Measurements from ENCODE around the gene PTPN2. TPM values are rescaled to one million over a fixed set of nuclear protein-coding genes. Genes with fewer than 3 reads are reported as not detected.

Gene PTPN2
- total RNA-seq, 1 donor from 2014 or later: 26.7 TPM

DNA sequence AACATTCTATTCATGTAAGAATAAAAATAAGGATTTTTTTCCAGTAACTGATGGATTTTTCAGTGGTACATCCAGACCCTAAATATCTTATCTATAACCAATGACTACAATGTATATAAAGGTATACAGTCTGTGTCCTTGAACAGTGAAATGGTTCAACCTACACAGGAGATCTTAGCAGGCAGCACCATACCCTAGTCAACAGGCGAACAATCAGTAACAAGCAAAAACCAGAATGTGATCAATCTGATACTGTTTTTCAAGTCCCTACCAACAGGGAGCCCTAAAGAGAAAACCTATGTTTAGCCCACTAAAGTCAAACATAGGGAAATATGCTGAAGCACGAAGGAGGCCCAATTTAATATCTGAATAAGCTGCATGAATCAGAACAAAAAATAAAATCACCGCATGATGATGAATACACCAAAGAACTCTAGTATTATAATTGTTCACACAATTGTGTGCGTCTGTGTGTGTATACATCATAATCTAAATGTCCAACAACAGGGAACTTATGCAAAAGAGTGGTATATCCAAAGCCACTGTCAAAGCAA is 26.0 kb downstream of the PTPN2 start:
- DNase-seq: no peak

DNA sequence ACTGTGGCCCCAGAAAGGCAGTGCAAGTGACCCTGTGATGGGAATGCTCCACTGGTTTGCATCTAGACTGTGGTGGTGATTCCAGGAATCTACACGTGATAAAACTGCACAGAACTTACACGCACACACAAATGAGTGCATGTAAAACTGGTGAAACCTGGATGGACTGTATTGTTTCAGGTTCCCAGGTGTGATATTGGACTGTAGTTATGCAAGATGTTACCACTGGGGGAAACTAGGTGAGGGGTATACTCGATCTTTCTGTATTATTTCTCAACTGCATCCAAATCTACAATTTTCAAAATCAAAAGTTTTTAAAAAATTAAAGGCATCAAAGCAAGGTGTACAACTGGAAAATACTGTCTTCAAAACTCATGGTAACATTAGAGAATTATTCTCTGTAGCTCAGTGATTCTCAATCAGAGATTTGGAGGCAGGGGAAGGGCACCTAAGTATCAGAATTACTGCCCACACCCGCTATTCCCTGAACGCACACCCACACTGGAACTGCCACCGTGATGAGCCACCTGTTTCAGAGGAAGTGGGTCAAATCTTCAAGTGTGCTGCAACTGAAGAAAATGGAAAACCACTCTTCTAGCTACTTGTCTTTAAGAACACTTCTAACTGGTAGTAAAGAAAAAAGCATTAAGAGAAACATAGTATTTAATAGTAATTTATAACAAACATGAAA is 26.7 kb downstream of the PTPN2 start:
- no peak for DNase-seq

DNA sequence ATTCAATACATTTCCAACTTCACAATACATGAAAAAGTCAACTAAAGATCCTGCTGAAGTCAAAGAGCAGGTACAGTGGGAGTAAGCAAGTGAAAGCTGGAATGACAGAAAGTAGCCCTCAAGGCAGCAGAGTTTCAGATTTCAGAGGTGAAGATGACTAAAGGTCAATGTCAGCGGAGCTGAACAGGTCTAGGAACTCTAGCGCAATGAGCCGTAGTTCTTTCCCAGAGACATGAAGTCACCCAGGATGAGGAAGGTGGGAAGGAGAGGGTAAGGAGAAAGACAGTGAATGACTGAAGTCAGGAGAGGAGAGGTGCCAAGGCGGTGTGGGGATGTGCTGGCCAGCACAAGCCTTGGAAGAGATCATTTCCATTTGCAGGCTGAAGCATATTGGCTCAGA is 28.1 kb downstream of the PTPN2 start:
- DNase-seq: no peak

- no peak for DNase-seq
Measured at GRCh38 chr18:12852566-12853315, 31.3 kb downstream of the PTPN2 start.

GRCh38 chr18:12851716-12852115 is 32.3 kb downstream of the PTPN2 start:
- no peak for DNase-seq

DNA sequence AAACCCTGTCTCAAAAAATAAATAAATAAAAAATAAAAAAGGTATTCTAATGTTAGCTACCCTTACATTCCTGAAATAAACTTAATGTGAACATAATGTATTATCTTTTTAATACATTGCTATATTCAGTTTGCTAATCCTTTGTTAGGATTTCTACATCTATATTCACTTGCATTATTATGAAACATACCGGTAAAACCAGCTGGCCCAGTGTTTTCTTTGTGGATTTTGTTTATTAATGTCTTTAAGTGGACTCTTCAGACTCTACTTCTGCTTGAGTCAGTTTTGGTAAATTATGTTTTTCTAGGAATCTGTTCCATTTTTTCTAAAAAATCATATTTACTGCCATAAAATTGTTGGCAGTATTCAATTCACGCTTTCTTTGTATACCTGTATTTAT is 34.5 kb downstream of the PTPN2 start:
- DNase-seq: no peak

- DNase-seq: no peak
Measured at GRCh38 chr18:12848405-12848804, 35.6 kb downstream of the PTPN2 start.

GRCh38 chr18:12844391-12844790 is 39.6 kb downstream of the PTPN2 start:
- DNase-seq: no peak

GRCh38 chr18:12843420-12844350 is 40.4 kb downstream of the PTPN2 start:
- no peak for DNase-seq

GRCh38 chr18:12842459-12843380 is 41.3 kb downstream of the PTPN2 start:
- no peak for DNase-seq

DNA sequence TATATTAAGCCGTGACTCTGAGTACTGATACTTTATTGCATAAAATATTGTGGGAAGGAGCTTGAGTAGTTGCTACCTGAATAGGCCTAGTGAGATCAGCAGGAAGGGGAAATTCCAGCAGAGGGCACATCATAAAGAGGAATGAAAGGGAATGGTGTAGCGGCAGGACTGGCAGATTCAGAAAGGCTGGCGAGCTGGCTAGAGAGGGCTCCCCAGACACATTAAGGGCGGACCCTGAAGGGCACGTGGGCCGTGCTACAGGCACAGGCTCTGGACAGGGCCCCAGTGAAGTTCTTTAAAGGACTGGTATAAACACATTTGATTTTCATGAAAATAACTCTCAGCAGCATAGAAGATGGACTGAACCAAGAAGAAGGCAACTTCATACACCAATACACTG is 43.0 kb downstream of the PTPN2 start:
- DNase-seq: no peak

DNA sequence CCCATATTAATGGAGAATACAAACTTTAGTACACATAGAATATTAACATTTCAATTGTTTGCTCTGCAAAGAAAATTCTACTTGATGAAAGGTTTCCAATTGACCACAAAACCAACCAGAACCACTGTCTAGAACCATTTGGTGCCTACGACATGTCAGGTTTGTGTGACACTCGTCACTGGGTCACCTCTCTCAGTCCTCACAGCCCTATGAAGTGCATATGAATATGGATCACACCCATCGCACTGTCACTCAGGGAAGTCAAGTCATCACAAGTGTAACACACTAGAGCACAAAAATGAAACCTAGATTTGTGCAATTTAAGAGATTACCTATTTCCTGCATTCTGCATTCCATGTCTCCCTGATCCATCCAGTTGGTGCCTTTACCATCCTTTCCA is 43.7 kb downstream of the PTPN2 start:
- DNase-seq: no peak

GRCh38 chr18:12839526-12840196 is 44.4 kb downstream of the PTPN2 start:
- no peak for DNase-seq

DNA sequence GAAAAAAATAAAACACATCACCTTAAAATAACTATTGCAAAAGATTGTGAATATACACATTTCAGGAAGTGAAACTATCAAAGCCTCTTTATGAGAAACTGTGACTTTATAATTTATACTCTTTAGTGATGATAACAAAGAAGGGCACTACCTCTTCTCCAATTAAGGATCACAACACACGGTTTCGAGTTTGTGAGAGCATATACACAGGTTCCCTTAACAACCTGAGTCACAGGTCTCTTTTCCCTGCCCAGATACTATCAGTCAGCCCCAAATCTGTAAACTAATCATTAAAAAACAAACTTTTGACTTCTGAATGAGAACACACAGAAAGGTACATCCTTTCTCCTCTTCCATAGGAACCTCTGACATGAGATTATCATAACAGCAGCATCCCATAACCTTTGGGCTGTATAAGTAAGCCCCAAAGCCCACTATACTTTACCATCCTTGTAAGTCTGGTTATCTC is 44.9 kb downstream of the PTPN2 start:
- DNase-seq: no peak

- no peak for DNase-seq
Measured at GRCh38 chr18:12838178-12838634, 45.8 kb downstream of the PTPN2 start.

GRCh38 chr18:12837747-12838146 is 46.3 kb downstream of the PTPN2 start:
- no peak for DNase-seq

- no peak for DNase-seq
Measured at GRCh38 chr18:12836551-12836950, 47.5 kb downstream of the PTPN2 start.

GRCh38 chr18:12828116-12829051 is 55.7 kb downstream of the PTPN2 start:
- no peak for DNase-seq

DNA sequence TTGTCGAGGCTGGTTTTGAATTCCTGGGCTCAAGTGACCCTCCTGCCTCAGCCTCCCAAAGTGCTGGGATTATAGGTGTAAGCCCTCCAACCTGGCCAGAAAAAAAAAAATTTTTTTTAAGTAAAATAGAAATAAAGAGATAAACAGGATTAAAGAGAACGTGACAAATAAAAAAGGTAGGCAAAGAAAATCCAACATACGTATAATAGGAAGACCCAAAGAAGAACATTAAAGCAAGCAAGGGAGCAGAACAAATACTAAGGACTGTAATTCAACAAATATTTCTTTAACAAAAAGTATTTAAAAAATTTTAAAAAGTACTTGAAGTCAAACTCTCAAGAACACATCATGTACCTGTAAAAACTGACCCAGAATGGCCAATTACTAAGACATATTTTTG is 56.4 kb downstream of the PTPN2 start:
- DNase-seq: no peak
